MM.1S (cell line): ENCODE measurements around the gene TBC1D7.

ENCODE experiments used
- DNase-seq: peaks from one replicate; pipeline ENCODE4 v3.0.0-alpha.2; 2015
- H2AFZ ChIP-seq: fragments of 300-600 bp; sonication (generic); 2 replicates; pipeline ENCODE4 v1.6.0; 2016; ENCODE audit warnings: antibody characterized with exemption, low read length
- H3F3A ChIP-seq: fragments of 300-600 bp; sonication (generic); 2 replicates; pipeline ENCODE4 v1.6.1; 2016; ENCODE audit warnings: mild to moderate bottlenecking, antibody characterized with exemption, low read length, moderate library complexity, mixed read lengths; ENCODE audit not compliant: insufficient read depth
- H3K27ac ChIP-seq: fragments of 300-600 bp; sonication (generic); 2 replicates; pipeline ENCODE4 v1.5.1; 2016; ENCODE audit warnings: mild to moderate bottlenecking, low read length
- H3K27me3 ChIP-seq: fragments of 300-600 bp; sonication (generic); replicated peaks from 2 replicates; pipeline ENCODE4 v1.6.0; 2016; ENCODE audit warnings: low read length; ENCODE audit not compliant: insufficient read depth
- H3K36me3 ChIP-seq: fragments of 300-600 bp; sonication (generic); replicated peaks from 2 replicates; pipeline ENCODE4 v1.6.1; 2016; ENCODE audit warnings: mild to moderate bottlenecking, low read length, mixed read lengths; ENCODE audit not compliant: insufficient read depth
- H3K4me1 ChIP-seq: fragments of 300-600 bp; sonication (generic); 2 replicates; pipeline ENCODE4 v1.6.1; 2016; ENCODE audit warnings: low read length, mixed read lengths
- H3K4me2 ChIP-seq: fragments of 300-600 bp; sonication (generic); 2 replicates; pipeline ENCODE4 v1.6.0; 2016; ENCODE audit warnings: low read depth, low read length
- H3K4me3 ChIP-seq: fragments of 300-600 bp; sonication (generic); 2 replicates; pipeline ENCODE4 v1.5.1; 2016; ENCODE audit warnings: low read length, mixed read lengths
- H3K79me2 ChIP-seq: fragments of 300-600 bp; sonication (generic); 2 replicates; pipeline ENCODE4 v1.6.1; 2016; ENCODE audit warnings: mixed run types, low read length, mixed read lengths
- H3K9ac ChIP-seq: fragments of 300-600 bp; sonication (generic); 2 replicates; pipeline ENCODE4 v1.6.1; 2016; ENCODE audit warnings: low read length, mixed read lengths
- H3K9me2 ChIP-seq: fragments of 300-600 bp; sonication (generic); replicated peaks from 2 replicates; pipeline ENCODE4 v1.6.1; 2016; ENCODE audit warnings: mild to moderate bottlenecking, low read length, mixed read lengths; ENCODE audit not compliant: insufficient read depth
- H3K9me3 ChIP-seq: fragments of 300-600 bp; sonication (generic); replicated peaks from 2 replicates; pipeline ENCODE4 v1.6.1; 2016; ENCODE audit warnings: mild to moderate bottlenecking, low read length, mixed read lengths; ENCODE audit not compliant: insufficient read depth
- H4K20me1 ChIP-seq: fragments of 300-600 bp; sonication (generic); 2 replicates; pipeline ENCODE4 v1.6.1; 2016; ENCODE audit warnings: mild to moderate bottlenecking, low read length, moderate library complexity, mixed read lengths; ENCODE audit not compliant: insufficient read depth
- EZH2 ChIP-seq: fragments of 300-600 bp; sonication (generic); optimal IDR thresholded peaks from 2 replicates; pipeline ENCODE3; 2017; ENCODE audit warnings: low read depth, mild to moderate bottlenecking, antibody characterized with exemption, low read length, mixed read lengths
- EZH2phosphoT487 ChIP-seq: fragments of 300-600 bp; sonication (generic); IDR thresholded peaks from 2 replicates; pipeline ENCODE4 v1.6.1; 2018; ENCODE audit warnings: antibody characterized with exemption, low read length
- TF ChIP-seq, protein P1 (sequence below): fragments of 300-600 bp; sonication (generic); IDR thresholded peaks from 2 replicates; pipeline ENCODE4 v1.5.1; 2016; ENCODE audit warnings: antibody characterized with exemption, low read length, mixed read lengths

The TBC1D7 gene

DNA sequence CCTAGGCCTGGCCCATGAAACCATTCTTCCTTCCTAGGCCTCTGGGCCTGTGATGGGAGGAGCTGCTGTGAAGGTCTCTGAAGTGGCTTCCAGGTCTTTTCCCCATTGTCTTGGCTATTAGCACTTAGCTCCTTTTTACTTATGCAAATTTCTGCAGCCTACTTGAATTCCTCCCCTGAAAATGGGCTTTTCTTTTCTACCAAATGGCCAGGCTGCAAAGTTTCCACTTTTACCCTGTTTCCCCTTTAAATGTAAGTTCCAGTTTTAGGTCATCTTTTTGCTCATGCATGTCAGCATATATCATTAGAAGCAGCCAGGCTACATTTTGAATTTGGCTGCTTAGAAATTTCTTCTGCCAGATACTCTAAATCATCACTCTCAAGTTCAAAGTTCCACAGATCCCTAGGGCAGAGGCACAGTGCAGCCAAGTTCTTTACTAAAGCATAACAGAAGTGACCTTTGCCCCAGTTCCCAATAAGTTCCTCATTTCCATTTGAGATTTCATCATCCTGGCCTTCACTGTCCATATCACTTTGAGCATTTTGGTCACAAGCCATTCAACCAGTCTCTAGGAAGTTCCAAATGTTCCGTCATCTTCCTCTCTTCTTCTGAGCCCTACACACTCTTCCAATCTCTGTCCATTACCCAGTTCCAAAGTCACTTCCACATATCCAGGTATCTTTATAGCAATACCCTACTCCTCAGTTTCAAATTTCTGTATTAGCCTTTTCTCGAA, 71.9 kb downstream of the TBC1D7 start:
- no peaks in the 10 kb centered on the region for H3K36me3 ChIP-seq
- H3K27me3 ChIP-seq = no peaks in the 10 kb centered on the region
- no peak for DNase-seq
- no peaks in the 10 kb centered on the region for H4K20me1 ChIP-seq
- peaks cover 40% of the 10 kb centered on the region for H3K4me1 ChIP-seq
- H3K9me2 ChIP-seq = no peaks in the 10 kb centered on the region
- H3K4me2 ChIP-seq = no peak overlapping the region
- H3K9ac ChIP-seq = no peak overlapping the region
- H3K27ac ChIP-seq = no peak overlapping the region
- no peak for TF ChIP-seq EZH2phosphoT487
- TF ChIP-seq EZH2 = no peak
- TF ChIP-seq, protein P1, sequence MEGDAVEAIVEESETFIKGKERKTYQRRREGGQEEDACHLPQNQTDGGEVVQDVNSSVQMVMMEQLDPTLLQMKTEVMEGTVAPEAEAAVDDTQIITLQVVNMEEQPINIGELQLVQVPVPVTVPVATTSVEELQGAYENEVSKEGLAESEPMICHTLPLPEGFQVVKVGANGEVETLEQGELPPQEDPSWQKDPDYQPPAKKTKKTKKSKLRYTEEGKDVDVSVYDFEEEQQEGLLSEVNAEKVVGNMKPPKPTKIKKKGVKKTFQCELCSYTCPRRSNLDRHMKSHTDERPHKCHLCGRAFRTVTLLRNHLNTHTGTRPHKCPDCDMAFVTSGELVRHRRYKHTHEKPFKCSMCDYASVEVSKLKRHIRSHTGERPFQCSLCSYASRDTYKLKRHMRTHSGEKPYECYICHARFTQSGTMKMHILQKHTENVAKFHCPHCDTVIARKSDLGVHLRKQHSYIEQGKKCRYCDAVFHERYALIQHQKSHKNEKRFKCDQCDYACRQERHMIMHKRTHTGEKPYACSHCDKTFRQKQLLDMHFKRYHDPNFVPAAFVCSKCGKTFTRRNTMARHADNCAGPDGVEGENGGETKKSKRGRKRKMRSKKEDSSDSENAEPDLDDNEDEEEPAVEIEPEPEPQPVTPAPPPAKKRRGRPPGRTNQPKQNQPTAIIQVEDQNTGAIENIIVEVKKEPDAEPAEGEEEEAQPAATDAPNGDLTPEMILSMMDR = no peak
- H3K79me2 ChIP-seq = no peaks in the 10 kb centered on the region
- no peaks in the 10 kb centered on the region; the same call in 1 of the 2 replicates for H3K9me3 ChIP-seq
- H3F3A ChIP-seq = peaks cover 20% of the 10 kb centered on the region; the same call in 1 of the 2 replicates
- H2AFZ ChIP-seq = no peak overlapping the region
- H3K4me3 ChIP-seq = no peak overlapping the region
